Endothelial cell of hepatic sinusoid (primary cell): Measurements from ENCODE around the gene PRKN.

ENCODE experiments used
- in situ Hi-C: cut with HindIII; loops from 2 replicates; pipeline ENCODE4 v1.10.0; 2017; ENCODE audit warnings: low sequenced_read_pairs

The PRKN gene

DNA sequence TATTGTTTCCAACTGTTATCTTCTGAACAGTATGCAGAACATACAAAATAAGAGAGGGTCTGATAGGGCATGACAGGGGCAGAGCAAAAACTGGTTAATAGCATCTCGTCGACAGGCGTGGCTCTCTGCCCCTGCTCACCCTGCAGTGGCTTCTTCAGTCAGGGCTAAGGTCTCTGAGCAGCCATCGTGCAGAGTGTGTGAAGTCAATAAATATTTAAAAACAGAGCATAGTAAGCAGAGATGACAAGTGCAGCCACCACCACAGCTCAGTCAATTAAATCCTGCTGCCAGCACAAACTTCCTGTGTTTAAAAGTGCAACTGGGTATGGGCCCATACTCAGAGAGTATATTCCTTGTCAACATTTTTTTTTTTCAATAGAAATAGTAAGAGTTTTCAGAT is 1080.3 kb downstream of the PRKN start:
- in situ Hi-C loops: no loop called here

DNA sequence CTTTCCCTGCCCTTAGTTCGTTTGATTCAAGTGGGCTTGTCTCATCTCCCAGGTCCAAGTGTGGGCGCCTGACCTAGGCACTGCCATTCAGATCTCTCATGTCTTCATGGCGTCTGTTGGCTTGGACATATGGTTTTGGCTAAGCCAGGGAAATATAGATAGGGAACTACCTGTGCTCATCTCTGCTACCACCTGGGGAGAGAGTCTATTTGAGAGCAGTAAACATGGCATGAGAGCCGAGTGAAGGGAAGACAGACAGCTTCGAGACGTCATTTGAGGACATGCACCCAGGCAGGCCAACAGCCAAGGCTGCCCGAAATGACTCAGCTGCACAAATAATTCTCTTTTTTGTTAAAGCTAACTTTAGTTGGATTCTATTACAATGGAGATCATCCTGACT is 1083.0 kb downstream of the PRKN start:
- in situ Hi-C loops: no loop called here

DNA sequence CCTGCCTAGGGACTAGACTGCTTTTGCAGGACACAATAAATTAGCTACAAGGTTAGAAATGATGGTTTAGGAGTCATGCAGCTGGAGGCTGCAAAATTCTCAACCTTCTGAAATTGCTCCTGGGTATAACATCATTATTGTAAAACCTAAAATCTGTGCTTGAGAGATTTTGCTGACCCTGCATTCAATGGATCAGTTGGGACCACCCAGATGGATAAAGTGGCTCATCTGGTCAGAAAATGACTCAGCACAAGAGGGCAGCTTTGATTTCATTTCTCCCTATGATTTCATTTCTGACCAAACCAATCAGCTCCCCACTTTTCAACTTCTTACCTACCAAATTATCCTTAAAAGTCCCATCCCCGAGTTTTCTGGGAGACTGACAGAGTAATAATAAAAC is 1086.4 kb downstream of the PRKN start:
- in situ Hi-C loops: no loop called here

DNA sequence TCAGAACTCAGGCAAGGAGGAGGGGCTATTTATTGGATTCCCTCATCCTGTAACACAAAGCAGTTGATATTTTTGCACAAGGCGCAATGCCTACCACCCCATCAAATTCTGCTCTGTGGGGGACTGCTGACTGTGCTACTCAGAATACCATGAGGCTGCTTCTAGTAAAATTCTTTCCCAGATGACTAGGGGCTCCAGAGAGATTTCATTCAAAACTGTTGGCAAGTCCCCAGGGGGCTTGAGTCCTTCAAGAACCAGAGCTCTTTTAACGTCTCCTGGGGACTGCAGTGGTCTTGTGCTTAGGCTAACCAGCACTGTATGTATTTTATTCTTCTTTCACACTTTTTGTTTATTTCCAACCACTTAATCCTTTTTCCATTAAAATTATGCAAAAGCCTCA is 1087.8 kb downstream of the PRKN start:
- in situ Hi-C loops: no loop called here

DNA sequence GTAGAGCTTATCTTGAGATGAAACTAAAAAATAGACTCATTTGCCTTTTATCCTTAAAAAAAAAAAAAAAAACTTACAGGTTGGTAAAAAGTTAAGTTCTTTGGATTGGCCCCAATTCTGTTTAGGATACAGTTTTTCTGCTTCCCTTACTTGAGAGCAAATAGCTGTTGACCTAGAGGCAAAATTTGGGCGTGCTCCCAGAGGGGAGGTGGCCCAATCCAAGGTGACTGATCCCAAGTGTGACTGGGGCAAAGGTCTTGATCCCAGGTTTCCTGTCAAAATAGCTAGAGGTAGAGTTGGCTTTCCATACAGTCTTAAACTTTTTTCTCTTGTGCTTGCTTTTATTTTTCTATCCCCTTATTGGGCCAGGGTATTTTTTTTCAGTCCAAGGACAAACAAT is 1089.9 kb downstream of the PRKN start:
- in situ Hi-C loops: no loop called here

DNA sequence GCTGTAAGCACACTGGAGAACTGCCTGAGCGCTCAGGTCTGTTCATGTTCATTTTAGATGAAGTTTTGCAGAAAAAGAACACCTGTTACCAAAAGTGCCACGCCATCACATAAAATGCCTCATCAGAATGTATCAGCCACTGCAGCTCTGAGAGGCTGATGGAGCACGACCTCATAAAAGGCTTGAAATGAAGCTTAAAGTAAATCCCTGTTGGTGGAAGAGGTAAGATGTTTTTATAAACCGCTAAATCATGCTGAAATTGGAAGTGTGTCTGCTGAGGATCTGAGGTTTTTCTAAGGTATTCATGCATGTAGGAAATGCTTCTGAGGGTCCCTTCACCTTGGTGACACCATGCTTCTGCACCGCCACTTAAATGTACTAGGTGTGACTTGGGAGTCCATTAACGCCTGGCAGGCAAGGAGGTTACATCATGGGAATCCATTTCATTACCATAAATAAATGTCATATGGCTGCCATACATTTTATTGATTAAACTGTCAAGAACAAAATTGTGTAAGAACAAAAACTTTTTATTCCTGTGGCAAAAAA is 1090.6 kb downstream of the PRKN start:
- in situ Hi-C loops: no loop called here

DNA sequence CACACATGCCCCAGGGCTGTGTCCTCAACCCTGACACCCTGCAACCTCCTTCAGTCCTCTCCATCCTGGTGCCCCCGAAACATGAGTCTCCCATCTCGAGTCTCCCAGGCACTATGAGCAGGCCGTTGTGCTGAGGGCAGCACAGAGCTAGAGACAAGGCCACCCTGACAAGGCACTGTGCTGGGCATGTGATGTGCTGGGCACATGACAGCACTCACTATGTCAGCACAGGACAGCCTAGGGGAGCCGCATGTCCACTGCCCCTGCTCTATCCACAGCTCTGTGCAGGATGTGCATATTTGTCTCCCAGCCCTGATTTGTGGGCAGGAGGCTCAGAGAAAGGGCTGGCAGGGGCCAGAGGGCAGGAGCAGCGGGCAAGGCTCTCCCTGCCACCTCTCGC is 1091.6 kb downstream of the PRKN start:
- in situ Hi-C loops: no loop called here

DNA sequence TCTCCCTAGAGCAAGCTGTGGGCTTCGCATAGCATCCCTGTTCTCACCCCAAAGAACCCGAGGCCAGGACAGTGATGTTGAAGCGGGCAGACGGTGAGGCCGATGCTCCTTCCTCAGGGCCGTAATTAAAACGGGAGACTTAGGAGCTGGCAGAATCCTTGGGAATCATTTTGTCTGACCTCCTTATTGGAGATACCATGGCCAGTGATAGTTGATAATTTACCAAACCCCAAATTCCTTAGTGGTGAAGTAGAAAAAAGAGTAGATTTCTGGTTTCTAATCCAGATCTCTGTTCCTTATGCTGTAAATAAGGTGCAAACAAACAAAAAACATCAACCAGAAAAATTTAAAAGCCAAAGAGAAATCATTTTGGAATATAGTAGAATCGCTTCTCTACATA is 1092.7 kb downstream of the PRKN start:
- in situ Hi-C loops: no loop called here

DNA sequence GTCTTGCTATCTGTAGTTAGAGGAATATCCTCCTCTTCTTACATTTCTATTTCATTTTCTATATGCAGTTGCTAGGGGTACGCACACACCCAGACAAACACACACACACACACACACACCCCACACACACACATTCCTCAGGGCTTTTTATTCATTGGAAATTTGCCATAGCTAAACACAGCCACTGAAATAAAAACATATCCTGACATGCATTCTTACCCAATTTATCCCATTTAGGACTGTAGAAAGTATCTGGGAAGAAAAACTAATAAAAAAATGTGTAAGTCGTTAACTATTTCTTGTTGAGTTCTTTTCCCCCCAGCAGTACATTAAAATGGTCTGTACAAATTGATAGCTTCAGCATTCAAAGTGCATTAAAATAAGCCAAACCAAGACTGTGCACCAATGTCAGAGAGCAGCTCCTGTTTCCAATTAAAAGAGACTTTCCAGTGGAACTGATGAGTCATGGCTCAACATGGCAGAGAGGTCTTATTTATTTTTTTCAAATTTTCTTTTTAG is 1095.8 kb downstream of the PRKN start:
- in situ Hi-C loops: no loop called here

DNA sequence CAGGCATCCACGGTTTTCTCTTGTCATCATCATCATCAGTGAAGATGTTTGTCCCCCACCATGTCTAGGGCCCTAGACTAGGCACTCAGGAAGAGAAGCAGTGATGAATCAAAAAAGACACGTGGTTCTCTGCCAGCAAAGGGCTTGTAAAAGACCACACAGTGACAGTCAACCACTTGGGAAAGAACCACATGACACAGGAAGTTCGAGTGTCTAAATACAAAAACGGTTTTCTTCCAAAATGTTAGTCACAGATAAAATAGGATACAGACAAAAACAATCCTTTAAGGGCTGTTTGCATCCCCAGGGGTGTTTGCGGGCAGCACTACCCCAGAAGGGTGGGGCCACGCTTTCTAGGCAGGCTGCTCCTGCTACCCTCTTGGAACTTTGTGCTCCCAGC is 1096.9 kb downstream of the PRKN start:
- in situ Hi-C loops: no loop called here

DNA sequence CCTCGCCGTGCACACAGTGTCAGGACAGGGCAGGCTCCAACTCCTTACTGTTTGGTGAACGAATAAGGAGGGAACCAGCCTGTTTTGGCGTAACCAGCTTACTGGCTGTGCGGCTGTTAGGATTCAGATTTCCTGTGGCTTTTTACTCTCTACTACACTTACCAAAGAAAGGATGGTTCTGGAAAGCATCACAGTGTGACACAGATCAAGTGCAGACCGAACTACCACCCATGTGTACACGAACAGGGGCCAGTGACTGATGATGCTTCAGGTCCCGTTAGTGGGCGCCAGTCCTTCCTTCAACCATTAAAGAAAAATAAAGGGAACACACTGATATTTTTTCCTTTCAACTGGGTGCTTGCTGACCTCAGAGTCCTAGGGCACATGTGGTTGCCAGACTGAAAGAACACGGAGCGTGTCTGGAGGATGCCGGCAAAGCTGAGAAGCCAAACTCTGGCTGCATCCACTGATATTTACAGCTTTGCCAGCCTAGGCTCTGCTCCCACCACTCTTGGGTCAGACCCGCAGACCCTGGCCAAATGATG is 1101.4 kb downstream of the PRKN start:
- in situ Hi-C loops: no loop called here

DNA sequence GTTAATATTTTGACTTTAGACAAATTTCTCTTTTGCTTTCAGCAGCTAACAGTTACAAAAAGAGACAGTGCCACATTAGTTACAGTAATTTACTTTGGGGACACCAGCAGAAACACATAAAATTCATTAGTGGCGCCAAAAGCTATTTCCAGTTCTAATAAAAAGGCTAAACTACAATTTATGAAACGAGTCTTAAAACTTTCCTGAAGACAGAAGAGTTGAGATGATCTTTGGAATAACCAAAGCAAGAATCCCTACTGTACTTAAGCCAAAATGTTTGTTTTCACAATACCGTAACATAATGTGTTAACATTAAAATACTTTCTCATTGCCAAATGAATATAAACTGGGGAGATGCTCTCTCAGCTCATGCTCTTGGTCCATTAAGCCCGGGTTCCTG is 1103.5 kb downstream of the PRKN start:
- in situ Hi-C loops: no loop called here

DNA sequence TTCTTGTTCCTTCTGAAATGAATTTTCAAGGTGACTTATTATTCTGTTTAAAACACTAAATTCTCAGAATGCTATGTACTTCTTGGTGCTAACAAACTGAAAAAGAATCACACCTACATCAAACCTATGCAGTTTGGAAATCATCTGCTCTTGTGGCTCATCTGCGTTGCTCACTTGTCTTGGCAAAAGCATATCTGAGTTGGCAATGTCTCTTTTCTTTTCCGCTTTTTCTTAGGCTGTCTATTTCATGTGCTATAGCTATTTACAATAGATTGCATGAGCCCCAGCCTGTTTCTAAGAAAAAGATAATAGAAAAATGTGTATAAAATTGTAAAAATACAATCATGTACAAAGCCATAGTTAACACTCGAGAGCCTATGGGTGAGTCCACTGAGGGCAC is 1104.8 kb downstream of the PRKN start:
- in situ Hi-C loops: no loop called here

DNA sequence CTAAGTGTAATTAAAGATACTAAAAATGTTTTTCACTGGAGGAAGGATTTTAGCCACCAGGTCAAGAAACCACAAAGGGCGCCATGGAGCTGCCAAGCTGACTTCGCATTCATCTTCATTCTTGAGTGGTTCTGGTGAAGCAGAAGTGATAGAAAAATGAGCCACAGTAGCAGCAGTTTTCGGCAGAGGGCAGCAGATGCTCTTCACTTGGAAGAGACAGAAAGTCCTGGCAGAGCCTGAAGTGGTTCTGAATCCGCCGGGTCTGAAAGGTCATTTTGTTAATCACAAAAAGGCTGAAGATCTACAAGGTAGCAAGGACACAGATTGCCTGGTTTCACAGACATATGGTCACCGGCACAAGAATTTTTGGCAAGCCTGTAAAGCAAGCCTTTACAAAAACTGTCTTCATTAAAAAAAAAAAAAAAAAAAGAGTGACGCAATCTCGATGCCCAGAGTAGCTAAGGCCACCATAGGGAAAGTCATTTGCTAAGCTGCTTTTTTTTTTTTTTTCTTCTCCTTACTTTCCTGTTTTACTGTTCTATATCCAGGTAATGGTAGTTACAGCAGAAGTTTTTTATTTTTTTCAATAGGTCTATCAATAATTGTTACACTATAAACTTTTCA is 1108.6 kb downstream of the PRKN start:
- in situ Hi-C loops: loop anchor here (10.0 kb wide), 1 partner anchor 366 kb away; no protein-coding TSS in a partner anchor

DNA sequence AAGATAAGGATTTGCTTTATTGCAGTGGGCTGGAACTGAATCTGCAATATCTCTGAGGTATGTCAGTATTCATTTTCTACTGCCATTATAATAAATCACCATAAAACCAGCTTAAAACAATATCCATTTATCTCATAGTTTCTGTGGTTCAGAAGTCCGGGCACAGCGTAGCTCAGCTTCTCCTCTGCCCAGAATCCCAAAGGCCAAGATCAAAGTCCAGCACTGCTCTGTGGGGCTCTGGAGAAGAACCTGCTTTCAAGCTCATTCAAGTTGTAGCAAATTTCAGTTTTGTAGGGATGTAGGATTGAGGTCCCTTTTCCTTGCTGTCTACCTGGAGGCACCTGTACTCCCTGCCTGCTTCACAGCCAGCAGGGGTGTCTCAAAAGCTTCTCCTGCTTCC is 1113.9 kb downstream of the PRKN start:
- in situ Hi-C loops: loop anchor here (10.0 kb wide), 1 partner anchor 371 kb away; no protein-coding TSS in a partner anchor

DNA sequence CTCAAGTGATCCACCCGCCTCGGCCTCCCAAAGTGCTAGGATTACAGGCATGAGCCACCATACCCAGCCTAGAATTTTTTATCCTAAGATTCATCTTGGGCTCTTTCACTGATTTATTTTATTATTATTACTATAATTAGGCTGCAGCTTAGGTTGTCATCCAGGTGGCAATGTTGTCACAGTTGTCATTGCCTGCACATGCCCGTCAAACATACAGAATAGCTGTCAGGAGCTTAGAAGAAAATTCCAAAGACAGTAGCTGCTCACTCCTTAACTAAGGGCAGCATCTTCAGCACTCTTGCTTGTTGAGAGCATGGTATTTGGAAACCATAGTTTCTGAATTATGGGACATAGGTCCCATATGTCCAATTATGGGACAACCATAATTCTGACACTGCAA is 1118.8 kb downstream of the PRKN start:
- in situ Hi-C loops: no loop called here

DNA sequence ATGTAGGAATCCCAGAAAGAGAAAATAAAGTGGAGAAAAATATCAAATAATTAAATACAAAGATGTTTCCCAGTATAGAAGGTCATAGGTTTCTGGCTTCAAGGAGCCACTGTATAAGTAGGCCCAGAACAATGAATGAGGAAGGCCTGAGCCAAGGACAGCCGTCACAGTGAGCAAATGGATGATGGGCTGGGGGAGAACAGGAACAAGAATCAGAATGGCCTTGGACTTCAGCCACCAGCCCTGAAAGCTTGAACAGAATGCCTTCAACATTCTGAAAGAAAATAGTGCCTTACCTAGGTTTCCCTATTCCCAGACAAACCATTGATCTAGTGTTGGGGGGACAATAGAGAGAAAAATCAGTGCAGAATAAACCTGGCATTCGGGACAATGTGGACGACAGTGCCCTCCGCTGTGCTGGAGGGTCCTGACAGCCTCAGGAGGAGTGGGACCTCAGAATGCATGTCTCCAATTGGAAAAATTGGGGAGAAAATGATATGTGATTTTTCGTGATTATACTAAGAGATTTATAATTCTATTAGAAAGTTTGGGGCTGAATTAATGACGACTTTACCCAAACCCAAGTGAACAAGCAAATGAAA is 1119.8 kb downstream of the PRKN start:
- in situ Hi-C loops: no loop called here

DNA sequence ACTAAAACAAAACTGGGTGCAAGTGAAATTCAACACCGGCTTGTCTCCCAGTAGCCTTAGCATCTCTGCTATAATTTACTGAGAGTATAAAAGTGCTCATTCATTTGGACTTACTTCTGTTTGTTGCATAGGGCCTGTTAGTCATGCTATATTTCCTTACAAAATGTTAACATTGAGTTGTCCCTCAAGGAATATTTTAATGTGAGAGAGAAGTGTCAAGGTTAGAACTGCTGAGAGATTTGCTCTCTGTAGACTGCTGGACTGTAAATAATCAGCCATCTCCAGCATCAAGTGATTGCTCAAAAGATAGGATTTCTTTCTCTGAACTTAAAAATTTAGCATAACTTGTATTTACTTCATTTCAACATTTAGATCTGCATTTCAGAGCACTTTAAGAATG is 1125.2 kb downstream of the PRKN start:
- in situ Hi-C loops: no loop called here

DNA sequence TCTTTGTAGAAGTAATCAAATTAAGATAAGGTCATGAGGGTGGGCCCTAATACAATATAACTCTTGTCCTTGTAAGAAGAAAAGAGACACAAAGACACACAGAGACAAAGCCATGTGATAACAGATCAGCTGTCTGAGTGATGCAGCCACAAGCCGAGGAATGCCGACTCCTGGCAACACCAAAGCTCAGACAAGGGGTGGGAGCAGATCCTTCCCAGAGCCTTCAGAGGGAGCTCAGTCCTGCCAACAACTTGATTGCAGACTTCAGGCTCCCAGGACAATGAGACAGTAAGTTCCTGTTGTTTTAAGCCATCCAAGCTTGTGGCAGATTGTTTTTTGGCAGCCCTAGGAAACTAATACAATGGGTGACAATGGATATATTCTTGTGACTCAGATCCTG is 1128.7 kb downstream of the PRKN start:
- in situ Hi-C loops: no loop called here

DNA sequence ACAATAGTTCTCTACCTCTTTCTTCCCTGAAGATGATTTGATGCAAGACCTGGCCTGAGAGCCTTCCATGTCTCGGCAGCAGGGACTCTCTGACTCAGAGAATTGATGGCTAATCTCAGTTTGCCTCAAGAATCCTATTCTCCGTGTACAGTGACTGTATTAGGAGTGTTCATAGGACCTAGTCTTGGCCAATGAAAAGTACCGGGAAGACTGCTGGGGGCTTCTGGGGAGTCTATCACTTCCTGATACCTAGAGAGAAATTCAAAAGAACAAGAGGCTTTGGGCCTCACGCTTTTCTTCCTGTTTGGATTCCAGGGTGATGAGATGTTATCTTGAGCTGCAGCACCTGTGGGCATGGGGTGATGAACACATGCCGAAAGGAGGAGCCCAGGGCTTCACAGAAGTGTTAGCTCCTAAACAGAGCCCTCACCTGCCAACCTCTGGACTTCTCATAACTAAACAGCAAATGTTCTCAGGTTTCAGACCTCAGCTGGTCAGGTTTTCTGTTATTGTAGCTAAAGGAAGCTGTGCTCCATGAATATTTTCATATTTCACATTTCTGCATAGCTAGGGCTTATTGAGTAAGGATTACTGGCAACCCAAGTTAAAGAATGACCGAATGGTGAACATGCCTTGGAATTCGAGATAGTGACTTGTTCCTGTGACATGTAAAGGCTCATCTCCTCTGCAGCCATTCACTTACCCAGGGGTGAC is 1130.6 kb downstream of the PRKN start:
- in situ Hi-C loops: no loop called here

DNA sequence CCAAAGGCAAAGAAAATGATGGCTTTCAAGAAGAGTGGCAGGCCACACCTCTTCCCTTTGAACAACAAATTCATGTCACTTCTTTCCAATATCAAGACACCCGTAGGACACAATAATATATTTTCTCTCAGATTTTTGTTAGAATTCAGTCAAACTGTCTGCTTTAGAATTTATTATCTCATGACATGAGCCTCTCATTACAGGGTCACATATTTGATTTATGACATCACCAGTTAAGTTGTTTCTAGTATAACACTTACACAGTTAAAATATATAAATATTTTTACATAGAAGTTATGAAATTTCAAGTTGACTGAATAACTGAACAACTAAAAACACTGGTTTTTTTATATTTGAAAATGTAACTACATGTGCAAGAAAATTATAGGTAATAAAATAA is 1133.2 kb downstream of the PRKN start:
- in situ Hi-C loops: no loop called here
